Adrenal gland (tissue), 12 donors: ENCODE results near the gene NEIL3. TPM values are rescaled to one million over a fixed set of nuclear protein-coding genes. Genes with fewer than 3 reads are reported as not detected.

ENCODE experiments used
- DNase-seq, 7 donors: peaks; one replicate each; pipeline ENCODE4 v3.0.0-alpha.2; 2019 to 2020
- H3K27ac ChIP-seq, 5 donors: fragments of 200-600 bp; sonication (generic) in 4 of 5; 1 replicate in 3 of 5; 2 replicates in 2 of 5; pipeline versions ENCODE4 v1.5.1 to v1.8.0; 2016 to 2020; ENCODE audit warnings: mild to moderate bottlenecking in 1 of 5
- H3K27me3 ChIP-seq: fragments of 200-600 bp; 2 replicates; pipeline ENCODE4 v1.8.0; 2021
- H3K36me3 ChIP-seq, 2 donors: fragments of 200-600 bp; replicated peaks in 1 of 2; 1 replicate in 1 of 2; 2 replicates in 1 of 2; pipeline versions ENCODE4 v1.5.1 to v1.8.0; 2018 to 2022
- H3K4me1 ChIP-seq, 2 donors: fragments of 200-600 bp; replicated peaks in 1 of 2; 1 replicate in 1 of 2; 2 replicates in 1 of 2; pipeline versions ENCODE4 v1.5.1 to v1.8.0; 2018 to 2021
- H3K4me3 ChIP-seq, 4 donors: fragments of 200-600 bp; sonication (generic) in 3 of 4; one replicate each; pipeline ENCODE4 v1.5.1; 2016 to 2018
- H3K9me3 ChIP-seq, 3 donors: fragments of 200-600 bp; sonication (generic) in 1 of 3; replicated peaks in 1 of 3; 1 replicate in 2 of 3; 2 replicates in 1 of 3; pipeline versions ENCODE4 v1.5.1 to v1.8.0; 2016 to 2021
- CTCF ChIP-seq, 6 experiments: fragments of 450-650 bp in 4 of 6; fragments of 200-600 bp in 2 of 6; sonication (generic) in 1 of 6; IDR thresholded peaks; 1 replicate in 5 of 6; 2 replicates in 1 of 6; pipeline versions ENCODE4 v1.5.1 to v1.8.0; 2016 to 2021; ENCODE audit warnings: antibody characterized with exemption in 6 of 6, mild to moderate bottlenecking in 2 of 6, moderate library complexity in 1 of 6
- POLR2A ChIP-seq, 2 donors: fragments of 450-650 bp; IDR thresholded peaks; one replicate each; pipeline ENCODE4 v1.6.1; 2017; ENCODE audit warnings: antibody characterized with exemption in 2 of 2, mild to moderate bottlenecking in 2 of 2, moderate library complexity in 1 of 2
- WGBS, 4 donors: extraction: QIAGEN DNeasy Blood & Tissue Kit in 2 of 4; methylation state at CpG; one replicate each; pipeline versions ENCODE4 v1.1.5 to v1.1.7; 2013 to 2017; 5-methylcytosine and 5-hydroxymethylcytosine counted together
- intact Hi-C, 2 donors: fragments of 100-400 bp; cut with DNase I; formaldehyde crosslinking; loops; one replicate each; pipeline versions ENCODE4 v1.14.1 to v1.15.0; 2022 to 2023
- polyA plus RNA-seq, 3 donors: library from polyadenylated mRNA; stranded (reverse); fragments of 200-250 nt in 2 of 3; fragments of 350-450 nt in 1 of 3; fragmentation: Illumina TruSeq in 1 of 3; extraction: RNeasy Lipid Tissue Mini Kit (QIAGEN cat#74804) in 1 of 3; gene quantifications; one replicate each; pipeline ENCODE4 v1.2.3, GENCODE V29; 2013 to 2014
- total RNA-seq, 9 donors: library from RNA; depleted of rRNA in 4 of 9; stranded (reverse); fragments of >200 nt in 4 of 9; fragments of 120-200 nt in 1 of 9; fragmentation: NEBNext Ultra II Directional in 1 of 9; extraction: Animal tissue kit (Norgen Biotek cat#: 25700) in 1 of 9; gene quantifications; one replicate each; pipeline versions ENCODE4 v1.1.0 to v1.2.4, GENCODE V29; 2013 to 2023
- donor health status: healthy with polysubstance abuse.
- donor health status: Bipolar disorder and iron deficiency.
- donor health status: DM: yes; HTN: yes; CAD: no.
- donor health status: DM: no; HTN: no; CAD: no.
- donor health status: DM: no; HTN: no; CAD: no.
- donor health status: DM: yes; HTN: yes; CAD: no.

NEIL3 gene
- total and polyA plus RNA-seq, 12 donors = 0.03 to 3.3 (median 0.27) TPM; not detected in 4

- H3K27ac ChIP-seq = no peak overlapping the region
- no peak for DNase-seq
- H3K4me3 ChIP-seq = no peak overlapping the region
- no peaks in the 10 kb centered on the region for H3K27me3 ChIP-seq
- no peaks in the 10 kb centered on the region for H3K36me3 ChIP-seq
- 48 to 72% (median 63%) methylated on average over 2 of the region's 2 CpGs for WGBS, 4 donors
- H3K4me1 ChIP-seq = no peaks in the 10 kb centered on the region
- H3K9me3 ChIP-seq = no peaks in the 10 kb centered on the region
- intact Hi-C loops = no loop called here
- no peak for TF ChIP-seq POLR2A (IDR thresholded peaks at IDR 0.05)
- no peak for TF ChIP-seq CTCF (IDR thresholded peaks at IDR 0.05)
Measured at GRCh38 chr4:177405508-177405907, 95.8 kb downstream of the NEIL3 start.

- Histone ChIP-seq H3K4me3 (no peak overlapping the region), H3K9me3 (no peaks in the 10 kb centered on the region), H3K27me3 (no peaks in the 10 kb centered on the region), H3K36me3 (no peaks in the 10 kb centered on the region), H3K27ac (no peak overlapping the region), H3K4me1 (no peaks in the 10 kb centered on the region)
- DNase-seq = no peak
- intact Hi-C loops = no loop called here
- WGBS, 4 donors = 94 to 96% (median 95%) methylated on average over 25 of the region's 25 CpGs
- TF ChIP-seq CTCF (IDR thresholded peaks at IDR 0.05) (no peak), POLR2A (IDR thresholded peaks at IDR 0.05) (no peak)
Measured at GRCh38 chr4:177408023-177408422, 98.3 kb downstream of the NEIL3 start.

GRCh38 chr4:177410566-177410965 lies 100.9 kb downstream of the NEIL3 start:
- intact Hi-C loops = no loop called here
- H3K27ac ChIP-seq = no peak overlapping the region
- H3K4me3 ChIP-seq = no peak overlapping the region
- H3K36me3 ChIP-seq = no peaks in the 10 kb centered on the region
- TF ChIP-seq POLR2A (IDR thresholded peaks at IDR 0.05) = no peak
- no peak for TF ChIP-seq CTCF (IDR thresholded peaks at IDR 0.05)
- no peaks in the 10 kb centered on the region for H3K9me3 ChIP-seq
- no peaks in the 10 kb centered on the region for H3K4me1 ChIP-seq
- no peak for DNase-seq
- no peaks in the 10 kb centered on the region for H3K27me3 ChIP-seq

- no peaks in the 10 kb centered on the region for H3K9me3 ChIP-seq
- no peaks in the 10 kb centered on the region for H3K4me1 ChIP-seq
- DNase-seq = no peak
- no peak overlapping the region for H3K27ac ChIP-seq
- intact Hi-C loops = no loop called here
- no peak for TF ChIP-seq POLR2A (IDR thresholded peaks at IDR 0.05)
- TF ChIP-seq CTCF (IDR thresholded peaks at IDR 0.05) = no peak
- no peak overlapping the region for H3K4me3 ChIP-seq
- no peaks in the 10 kb centered on the region for H3K27me3 ChIP-seq
- no peaks in the 10 kb centered on the region for H3K36me3 ChIP-seq
- WGBS, 4 donors = 72 to 79% (median 72%) methylated on average over 5 of the region's 5 CpGs
Measured at GRCh38 chr4:177411996-177412395, 102.3 kb downstream of the NEIL3 start.

Other genes with a start within 250 kb of the NEIL3 start
- 10 to 100 TPM; 12.9 to 66.9 (median 28.6) TPM for gene AGA, start 132.6 kb downstream of the NEIL3 start, total RNA-seq
- gene AGA, start 132.6 kb downstream of the NEIL3 start, polyA plus RNA-seq = 10 to 100 TPM in 2 of 3 donors, 1 to 10 TPM in 1; 8.8 to 51.4 (median 11.8) TPM